Measurements from ENCODE around the gene FBXL22.

DNA sequence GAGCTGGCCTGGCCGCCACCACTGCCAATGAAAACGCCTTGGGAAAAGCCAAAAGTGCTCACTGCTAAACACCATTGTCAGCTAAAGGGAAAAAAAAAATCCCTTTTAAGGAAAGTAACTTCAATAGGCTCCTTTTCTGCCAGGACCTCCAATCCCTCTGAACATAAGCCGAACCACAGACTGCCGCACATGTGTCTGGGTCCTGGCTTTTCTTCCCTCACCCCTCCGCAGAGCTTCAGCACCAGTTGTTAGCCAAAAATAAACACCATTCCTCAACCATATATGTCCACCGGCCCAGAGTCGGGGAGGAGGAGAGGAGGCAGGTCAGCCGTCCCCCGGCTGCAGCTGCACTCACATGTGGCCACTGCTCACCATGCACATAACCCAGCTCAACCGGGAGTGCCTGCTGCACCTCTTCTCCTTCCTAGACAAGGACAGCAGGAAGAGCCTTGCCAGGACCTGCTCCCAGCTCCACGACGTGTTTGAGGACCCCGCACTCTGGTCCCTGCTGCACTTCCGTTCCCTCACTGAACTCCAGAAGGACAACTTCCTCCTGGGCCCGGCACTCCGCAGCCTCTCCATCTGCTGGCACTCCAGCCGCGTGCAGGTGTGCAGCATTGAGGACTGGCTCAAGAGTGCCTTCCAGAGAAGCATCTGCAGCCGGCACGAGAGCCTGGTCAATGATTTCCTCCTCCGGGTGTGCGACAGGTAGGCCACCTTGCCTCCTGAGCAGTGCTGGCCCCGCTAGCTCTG lies at the start of gene FBXL22:
- TF ChIP-seq, protein P1, sequence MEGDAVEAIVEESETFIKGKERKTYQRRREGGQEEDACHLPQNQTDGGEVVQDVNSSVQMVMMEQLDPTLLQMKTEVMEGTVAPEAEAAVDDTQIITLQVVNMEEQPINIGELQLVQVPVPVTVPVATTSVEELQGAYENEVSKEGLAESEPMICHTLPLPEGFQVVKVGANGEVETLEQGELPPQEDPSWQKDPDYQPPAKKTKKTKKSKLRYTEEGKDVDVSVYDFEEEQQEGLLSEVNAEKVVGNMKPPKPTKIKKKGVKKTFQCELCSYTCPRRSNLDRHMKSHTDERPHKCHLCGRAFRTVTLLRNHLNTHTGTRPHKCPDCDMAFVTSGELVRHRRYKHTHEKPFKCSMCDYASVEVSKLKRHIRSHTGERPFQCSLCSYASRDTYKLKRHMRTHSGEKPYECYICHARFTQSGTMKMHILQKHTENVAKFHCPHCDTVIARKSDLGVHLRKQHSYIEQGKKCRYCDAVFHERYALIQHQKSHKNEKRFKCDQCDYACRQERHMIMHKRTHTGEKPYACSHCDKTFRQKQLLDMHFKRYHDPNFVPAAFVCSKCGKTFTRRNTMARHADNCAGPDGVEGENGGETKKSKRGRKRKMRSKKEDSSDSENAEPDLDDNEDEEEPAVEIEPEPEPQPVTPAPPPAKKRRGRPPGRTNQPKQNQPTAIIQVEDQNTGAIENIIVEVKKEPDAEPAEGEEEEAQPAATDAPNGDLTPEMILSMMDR (conservative IDR thresholded peaks at IDR 0.05) = no peak
- TF ChIP-seq EZH2 (IDR thresholded peaks at IDR 0.05; ENCODE audit: low read depth) = no peak

All from PC-9 (cell line).